Lower leg skin (tissue), 4 donors: Measurements from ENCODE around the gene PIP5K1B. TPM values are rescaled to one million over a fixed set of nuclear protein-coding genes. Genes with fewer than 3 reads are reported as not detected.

Experiments used
- DNase-seq, 2 donors: peaks; one replicate each; pipeline ENCODE4 v3.0.0-alpha.2; 2019; ENCODE audit warnings: low spot score in 2 of 2
- H3K4me3 ChIP-seq: fragments of 200-600 bp; sonication (generic); 2 replicates; pipeline ENCODE4 v1.5.1; 2017; ENCODE audit warnings: mild to moderate bottlenecking, low read depth; ENCODE audit not compliant: poor library complexity, severe bottlenecking
- CTCF ChIP-seq, 3 donors: fragments of 450-650 bp; IDR thresholded peaks; one replicate each; pipeline ENCODE4 v1.5.1; 2016; ENCODE audit warnings: antibody characterized with exemption in 3 of 3, mild to moderate bottlenecking in 3 of 3, moderate library complexity in 2 of 3
- POLR2A ChIP-seq, 2 donors: fragments of 450-650 bp; IDR thresholded peaks; one replicate each; pipeline ENCODE4 v1.6.1; 2016 to 2017; ENCODE audit warnings: antibody characterized with exemption in 2 of 2, mild to moderate bottlenecking in 1 of 2, moderate library complexity in 1 of 2
- WGBS, 2 donors: methylation state at CpG; one replicate each; pipeline ENCODE4 v1.1.5; 2018; 5-methylcytosine and 5-hydroxymethylcytosine counted together
- intact Hi-C: fragments of 100-400 bp; cut with DNase I; formaldehyde crosslinking; loops from one replicate; pipeline ENCODE4 v1.15.0; 2023; ENCODE audit warnings: low total_unique reads
- total RNA-seq, 4 donors: library from RNA; depleted of rRNA; stranded (reverse); fragments of >200 nt; gene quantifications; one replicate each; pipeline ENCODE4 v1.1.0, GENCODE V29; 2016

The PIP5K1B gene
- total RNA-seq, 4 donors from 2014 or later: 0.42 to 3.3 (median 2.7) TPM

DNA sequence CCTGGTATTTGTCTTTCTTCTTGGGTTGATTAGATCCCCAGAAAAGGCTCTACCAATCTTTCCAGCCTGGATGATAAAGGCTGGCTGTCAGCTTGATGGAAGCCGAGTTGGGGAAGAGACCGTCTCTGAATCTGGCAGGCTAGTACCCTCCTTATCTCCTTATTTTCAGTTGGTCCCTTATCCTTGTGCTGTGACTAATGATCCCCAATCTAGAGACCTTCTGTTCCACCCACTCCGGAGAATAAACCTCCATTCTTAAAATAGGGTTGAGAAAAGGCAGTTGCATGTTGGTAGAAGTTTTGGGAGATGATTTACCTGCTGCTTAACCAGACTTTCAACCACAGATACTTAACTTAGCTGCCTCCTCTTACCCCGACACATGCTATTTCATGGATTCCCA lies 256.5 kb downstream of the PIP5K1B start:
- TF ChIP-seq POLR2A (IDR thresholded peaks at IDR 0.05) (no peak), CTCF (IDR thresholded peaks at IDR 0.05) (no peak)
- no peak overlapping the region for H3K4me3 ChIP-seq
- intact Hi-C loops: no loop called here
- no peak for DNase-seq
- 94 to 96% methylated on average over 4 of the region's 4 CpGs for WGBS, 2 donors

GRCh38 chr9:68963416-68963815 lies 258.4 kb downstream of the PIP5K1B start:
- TF ChIP-seq CTCF (IDR thresholded peaks at IDR 0.05) (no peak), POLR2A (IDR thresholded peaks at IDR 0.05) (no peak)
- no peak overlapping the region for H3K4me3 ChIP-seq
- DNase-seq: no peak
- intact Hi-C loops: no loop called here
- 61 to 62% methylated on average over 3 of the region's 3 CpGs for WGBS, 2 donors

- intact Hi-C loops: no loop called here
- 64 to 66% methylated on average over 3 of the region's 3 CpGs for WGBS, 2 donors
- DNase-seq: no peak
- TF ChIP-seq CTCF (IDR thresholded peaks at IDR 0.05) (no peak), POLR2A (IDR thresholded peaks at IDR 0.05) (no peak)
- no peak overlapping the region for H3K4me3 ChIP-seq
These were observed 259.1 kb downstream of the PIP5K1B start for GRCh38 chr9:68964102-68964541.

DNA sequence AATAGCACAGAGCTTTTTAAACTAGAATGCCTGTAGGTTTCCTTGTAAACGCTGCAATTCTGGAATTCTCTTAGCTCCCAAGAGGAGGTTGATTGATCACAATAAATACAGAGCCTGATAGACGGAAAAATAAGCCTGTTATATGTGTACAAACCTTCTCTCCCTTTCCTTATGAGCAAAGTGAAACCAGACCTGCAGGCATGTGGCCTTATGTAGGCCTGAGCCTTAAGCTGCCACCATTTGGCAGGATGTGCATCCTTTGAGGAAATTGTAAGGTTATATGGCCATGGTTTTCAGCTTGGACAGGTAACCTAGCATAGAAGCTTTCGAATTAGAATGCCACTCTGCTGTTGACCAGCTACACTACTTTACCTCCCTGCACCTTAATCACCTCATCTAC lies 259.7 kb downstream of the PIP5K1B start:
- no peak for TF ChIP-seq POLR2A (IDR thresholded peaks at IDR 0.05)
- no peak for TF ChIP-seq CTCF (IDR thresholded peaks at IDR 0.05)
- intact Hi-C loops: loop anchor here (5.0 kb wide), 1 partner anchor 1068 kb away; no protein-coding TSS in a partner anchor
- 66 to 70% methylated on average over 3 of the region's 3 CpGs for WGBS, 2 donors
- no peak overlapping the region for H3K4me3 ChIP-seq
- no peak for DNase-seq

- intact Hi-C loops: loop anchor here (5.0 kb wide), 1 partner anchor 1066 kb away; no protein-coding TSS in a partner anchor
- no peak overlapping the region for H3K4me3 ChIP-seq
- TF ChIP-seq POLR2A (IDR thresholded peaks at IDR 0.05) (no peak), CTCF (IDR thresholded peaks at IDR 0.05) (no peak)
- no peak for DNase-seq
- 67 to 85% methylated on average over 1 of the region's 1 CpG for WGBS, 2 donors
These were observed 261.5 kb downstream of the PIP5K1B start for GRCh38 chr9:68966496-68966944.

DNA sequence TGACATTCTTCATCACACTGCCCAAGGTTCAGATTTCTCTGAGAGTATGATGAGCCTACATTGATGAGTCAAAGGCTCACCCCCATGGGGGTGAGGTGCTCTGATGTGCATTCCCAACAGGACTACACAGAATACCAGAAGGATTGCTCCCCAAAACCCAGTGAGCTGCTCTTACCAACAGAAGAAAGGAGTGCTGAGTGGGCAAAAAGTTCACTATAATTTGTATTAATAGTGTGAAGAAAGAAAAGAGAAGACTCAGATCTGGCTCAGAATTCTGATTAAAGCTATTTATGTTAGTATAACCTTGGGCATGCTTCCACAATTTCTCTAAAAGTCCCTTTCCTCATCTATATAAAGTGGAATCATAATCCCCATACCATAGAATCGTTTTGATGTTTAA lies 262.8 kb downstream of the PIP5K1B start:
- no peak for DNase-seq
- H3K4me3 ChIP-seq: no peak overlapping the region
- WGBS, 2 donors: 73 to 79% methylated on average over 1 of the region's 1 CpG
- TF ChIP-seq POLR2A (IDR thresholded peaks at IDR 0.05): no peak
- TF ChIP-seq CTCF (IDR thresholded peaks at IDR 0.05): no peak
- intact Hi-C loops: loop anchor here (5.0 kb wide), 1 partner anchor 1065 kb away; no protein-coding TSS in a partner anchor
